NCI-H82 treated with DMSO at 0.1 percent for 48 hours (cell line): Measurements from ENCODE around the gene PRXL2B.
"Not testable (repeated sequence)": the region's sequence is repeated elsewhere in the genome, so short reads cannot be mapped to it uniquely, and the experiment has no call there.

Experiments used
- DNase-seq: peaks from one replicate; lab custom pipeline; 2025; ENCODE audit not compliant: unreplicated experiment; lab: John Stamatoyannopoulos, UW

The PRXL2B gene

DNA sequence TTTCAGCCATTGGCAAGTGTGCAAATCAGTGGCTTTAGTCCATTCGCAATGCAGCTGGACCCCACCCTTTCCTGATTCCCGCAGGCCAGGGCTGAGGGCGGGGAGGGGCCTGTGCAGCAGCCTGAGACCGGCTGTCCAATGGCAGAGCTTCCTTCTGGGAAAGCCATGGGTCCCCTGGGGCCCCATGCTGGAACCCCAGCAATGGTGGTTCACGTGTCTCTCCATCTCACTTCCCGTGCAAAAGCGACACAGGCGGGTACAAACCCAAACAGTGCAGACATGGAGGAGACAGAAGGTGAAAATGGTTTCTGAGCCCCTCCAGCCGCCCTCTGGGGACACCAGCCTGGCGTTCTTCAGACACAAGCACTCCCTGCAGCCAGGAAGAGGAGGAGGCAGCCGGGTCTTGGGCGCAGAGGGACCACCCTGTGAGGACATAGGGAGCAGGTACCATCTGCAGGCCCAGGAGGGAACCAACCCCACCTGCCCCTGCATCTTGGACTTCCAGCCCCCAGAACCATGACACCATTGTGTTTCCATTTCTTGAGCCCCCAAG, 36.2 kb upstream of the PRXL2B start:
- not testable (repeated sequence) for DNase-seq

DNA sequence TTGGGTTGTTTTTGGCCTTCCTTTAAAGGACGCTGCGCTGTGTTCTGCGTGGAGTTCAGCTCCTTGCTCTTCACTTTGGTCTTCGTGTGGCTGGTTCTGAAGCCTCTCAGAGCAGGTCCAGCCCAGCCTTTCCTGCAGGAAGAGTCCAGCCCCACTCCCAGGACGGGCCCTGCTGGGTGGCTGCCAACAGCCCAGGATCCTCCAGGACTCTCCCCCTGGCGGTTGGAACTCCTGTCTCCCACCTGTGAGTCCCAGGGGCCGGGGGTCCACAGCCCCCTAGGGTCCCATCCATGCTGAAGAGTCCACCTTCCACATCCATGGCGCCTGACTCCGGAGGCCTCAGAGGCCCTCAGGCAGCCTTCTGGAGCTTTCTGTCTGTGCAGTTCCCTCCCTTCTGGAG, 35.0 kb upstream of the PRXL2B start:
- DNase-seq = not testable (repeated sequence)

DNA sequence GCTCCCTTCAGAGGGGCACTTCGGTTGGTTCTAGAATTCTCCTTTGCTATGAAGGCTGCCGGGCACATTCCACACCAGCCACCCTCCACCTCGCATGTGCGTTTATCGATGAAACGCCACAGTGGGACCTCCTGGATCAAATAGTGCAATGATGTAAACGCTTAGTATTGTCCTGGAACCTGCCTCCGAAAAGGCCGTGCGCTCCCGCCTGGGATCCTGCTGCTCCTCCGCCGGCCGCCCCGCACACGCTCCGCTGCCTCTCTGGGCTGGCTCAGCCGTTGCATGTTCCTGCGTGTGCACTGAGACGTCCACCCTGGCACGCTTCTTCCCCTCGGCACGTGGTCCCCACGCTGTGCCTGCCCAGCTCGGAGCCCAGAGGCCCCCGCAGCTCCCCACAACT, 34.4 kb upstream of the PRXL2B start:
- DNase-seq = no peak

DNA sequence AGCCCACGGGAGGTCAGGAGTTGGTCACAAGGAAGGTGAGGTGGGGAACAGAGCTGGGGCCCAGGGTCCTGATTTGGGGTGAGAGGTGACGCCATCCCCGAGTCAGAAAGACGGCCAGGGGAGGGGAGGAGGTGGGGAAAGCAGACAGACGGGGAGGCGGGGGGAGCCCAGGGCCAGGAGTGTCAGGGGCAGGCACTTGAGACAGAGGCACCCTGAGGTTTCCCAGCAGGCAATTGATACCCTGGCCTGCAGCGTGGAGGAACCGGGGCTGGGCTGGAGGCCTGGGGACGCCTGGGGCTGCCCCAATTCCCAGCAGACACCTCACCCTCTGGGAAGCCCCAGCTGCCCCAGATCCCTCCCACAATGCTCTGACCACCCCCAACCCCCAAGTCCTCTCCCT, 33.5 kb upstream of the PRXL2B start:
- DNase-seq = not testable (repeated sequence)

DNA sequence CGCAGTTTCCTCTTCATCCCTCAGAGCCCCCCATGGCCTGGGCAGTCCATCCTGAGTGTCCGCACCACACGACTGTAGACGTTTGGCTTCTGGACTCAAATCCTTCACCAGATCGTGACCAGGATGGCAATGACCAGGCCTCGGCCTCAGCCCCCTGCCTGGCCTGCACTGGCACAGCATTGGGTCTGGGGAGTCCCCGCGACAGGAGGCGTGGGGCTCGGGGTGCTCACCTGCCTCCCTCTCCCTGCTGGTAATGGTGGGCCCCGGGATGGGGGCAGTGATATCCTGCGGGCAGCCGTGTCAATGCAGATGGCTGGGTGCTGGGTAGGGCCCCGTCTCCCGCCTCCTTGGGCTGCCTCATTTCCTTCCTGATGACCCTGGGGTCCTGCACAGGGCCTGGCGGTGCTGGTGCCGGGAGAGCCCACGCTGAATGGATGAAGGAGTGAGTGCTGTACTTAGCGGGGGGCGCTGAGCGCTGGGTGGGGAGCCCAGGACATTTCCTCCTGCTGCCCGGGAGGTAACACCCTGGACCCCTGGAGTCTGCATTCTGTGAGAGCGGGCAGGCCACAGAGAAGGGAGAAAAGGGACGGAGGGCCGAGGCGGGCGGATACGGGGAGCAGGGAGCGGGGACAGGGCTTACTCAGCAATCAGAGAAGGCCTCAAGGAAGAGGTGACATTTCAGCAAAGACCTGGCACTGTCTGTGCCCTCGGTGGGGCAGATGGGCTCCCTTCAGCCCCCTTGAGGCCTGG, 32.5 kb upstream of the PRXL2B start:
- no peak for DNase-seq

DNA sequence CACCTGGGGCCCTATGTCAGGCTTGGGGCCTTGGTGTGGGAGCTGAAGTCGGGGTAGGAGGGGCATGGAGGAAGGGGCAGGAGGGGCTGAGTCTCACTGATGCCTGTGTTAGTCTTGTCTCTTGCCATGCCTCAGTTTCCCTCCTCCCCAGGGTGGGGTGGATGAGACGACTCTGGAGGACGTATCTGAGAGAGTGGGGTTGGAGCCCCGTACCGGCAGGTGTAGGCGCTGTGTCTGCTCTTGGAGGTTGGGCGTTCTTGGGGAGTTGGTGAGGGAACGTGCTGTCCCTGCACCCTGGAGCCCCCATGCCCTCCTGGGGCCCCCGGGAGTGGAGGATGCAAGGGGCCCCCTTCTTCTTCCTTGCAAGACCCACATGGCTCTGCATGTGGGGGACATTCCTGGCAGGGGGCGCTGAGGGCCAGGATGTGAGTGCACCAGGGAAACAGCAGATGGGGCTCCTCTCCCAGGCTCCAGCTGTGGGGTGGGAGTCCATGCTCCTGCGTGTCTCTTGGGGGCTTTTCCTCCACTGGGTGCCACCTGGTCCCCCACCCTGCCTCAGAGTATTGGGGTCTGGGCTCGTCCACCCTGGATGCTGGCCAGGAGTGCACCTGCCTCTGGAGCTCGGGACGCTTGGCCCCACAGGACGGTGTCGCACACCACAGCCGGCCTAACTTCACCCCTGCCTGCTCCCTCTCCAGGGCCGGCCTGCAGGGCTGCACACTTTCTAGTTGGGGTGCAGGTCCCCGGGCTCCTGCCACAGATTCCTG, 31.8 kb upstream of the PRXL2B start:
- no peak for DNase-seq

DNA sequence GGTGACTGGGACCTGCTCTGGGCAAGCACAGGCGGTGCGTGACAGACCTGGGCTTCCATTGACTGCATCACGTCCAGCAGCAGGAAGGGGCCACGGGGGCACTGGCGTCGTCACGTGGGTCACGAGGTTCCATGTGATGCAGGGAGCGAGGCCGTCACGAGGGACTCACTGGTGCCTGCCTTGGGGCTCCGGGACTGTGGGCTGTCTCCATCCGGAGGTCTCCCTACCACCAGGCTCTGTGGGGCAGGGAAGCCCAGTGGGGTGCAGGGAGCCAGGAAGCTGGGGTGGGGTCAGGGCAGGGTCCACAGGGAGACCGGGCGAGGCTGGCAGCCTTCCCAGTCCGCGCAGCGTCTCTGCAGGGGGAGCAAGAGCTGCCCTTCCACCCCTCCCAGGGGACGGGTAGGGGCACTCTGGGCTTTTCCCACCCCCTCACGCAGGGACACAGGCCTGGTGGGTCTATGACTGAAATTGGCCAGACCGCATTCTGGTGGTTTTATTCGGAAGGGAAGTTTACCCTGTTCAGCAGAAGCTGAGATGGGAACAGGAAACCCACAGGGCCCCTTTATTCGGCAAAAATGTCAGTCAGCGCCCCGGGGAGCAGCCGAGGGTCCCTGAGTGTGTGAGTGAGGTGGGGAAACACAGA, 30.8 kb upstream of the PRXL2B start:
- DNase-seq = no peak

DNA sequence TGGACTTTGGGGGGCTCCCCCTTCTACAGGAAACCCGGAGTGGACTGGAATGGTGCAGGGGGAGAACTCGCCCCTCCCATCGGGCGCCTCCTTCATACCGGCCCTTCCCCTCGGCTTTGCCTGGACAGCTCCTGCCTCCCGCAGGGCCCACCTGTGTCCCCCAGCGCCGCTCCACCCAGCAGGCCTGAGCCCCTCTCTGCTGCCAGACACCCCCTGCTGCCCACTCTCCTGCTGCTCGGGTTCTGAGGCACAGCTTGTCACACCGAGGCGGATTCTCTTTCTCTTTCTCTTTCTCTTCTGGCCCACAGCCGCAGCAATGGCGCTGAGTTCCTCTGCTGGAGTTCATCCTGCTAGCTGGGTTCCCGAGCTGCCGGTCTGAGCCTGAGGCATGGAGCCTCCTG, 30.3 kb upstream of the PRXL2B start, which contains the start of gene TNFRSF14:
Gene TNFRSF14 (plus strand): TSS at position 95 of the 401 bp plus-strand sequence. CDS start 294 bp downstream, at position 389.
- DNase-seq = no peak

DNA sequence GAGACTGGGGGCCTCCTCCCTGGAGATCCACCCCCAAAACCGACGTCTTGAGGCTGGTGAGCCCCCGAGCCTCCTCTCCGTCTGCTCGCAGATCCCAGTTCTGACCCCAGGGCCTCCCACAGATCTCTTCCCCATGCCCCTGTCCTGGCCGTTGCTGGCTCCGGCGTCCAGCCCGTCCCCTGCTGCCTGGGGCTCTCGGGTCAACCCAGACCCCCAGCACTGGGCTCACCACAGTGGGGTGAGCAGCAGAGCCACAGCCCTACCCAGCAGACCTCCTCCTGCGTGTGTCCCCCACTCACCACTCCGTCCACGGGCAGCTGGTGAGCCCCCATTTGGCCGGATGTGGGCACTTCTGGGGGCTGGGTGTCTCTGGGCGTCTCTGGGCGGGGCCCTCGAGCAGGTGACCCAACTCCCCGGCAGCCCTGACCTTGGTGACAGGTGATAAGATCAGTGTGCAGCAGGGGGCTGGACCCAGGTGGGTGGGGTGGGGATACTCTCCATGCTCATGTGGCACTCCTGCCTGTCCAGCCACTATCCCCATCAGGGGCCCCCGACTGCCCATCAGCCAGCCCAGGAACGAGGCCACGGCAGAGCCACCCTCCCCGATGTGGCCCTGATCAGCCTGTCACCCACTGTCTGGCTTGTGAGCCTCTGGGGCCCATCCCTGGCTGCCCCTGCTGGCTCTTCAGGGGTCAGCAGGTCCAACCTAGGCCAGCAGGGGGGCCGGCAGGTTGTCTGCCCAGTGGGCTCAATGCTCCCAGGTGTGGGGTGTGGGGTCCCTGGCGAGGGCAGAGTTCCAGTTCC, 29.7 kb upstream of the PRXL2B start:
- no peak for DNase-seq

DNA sequence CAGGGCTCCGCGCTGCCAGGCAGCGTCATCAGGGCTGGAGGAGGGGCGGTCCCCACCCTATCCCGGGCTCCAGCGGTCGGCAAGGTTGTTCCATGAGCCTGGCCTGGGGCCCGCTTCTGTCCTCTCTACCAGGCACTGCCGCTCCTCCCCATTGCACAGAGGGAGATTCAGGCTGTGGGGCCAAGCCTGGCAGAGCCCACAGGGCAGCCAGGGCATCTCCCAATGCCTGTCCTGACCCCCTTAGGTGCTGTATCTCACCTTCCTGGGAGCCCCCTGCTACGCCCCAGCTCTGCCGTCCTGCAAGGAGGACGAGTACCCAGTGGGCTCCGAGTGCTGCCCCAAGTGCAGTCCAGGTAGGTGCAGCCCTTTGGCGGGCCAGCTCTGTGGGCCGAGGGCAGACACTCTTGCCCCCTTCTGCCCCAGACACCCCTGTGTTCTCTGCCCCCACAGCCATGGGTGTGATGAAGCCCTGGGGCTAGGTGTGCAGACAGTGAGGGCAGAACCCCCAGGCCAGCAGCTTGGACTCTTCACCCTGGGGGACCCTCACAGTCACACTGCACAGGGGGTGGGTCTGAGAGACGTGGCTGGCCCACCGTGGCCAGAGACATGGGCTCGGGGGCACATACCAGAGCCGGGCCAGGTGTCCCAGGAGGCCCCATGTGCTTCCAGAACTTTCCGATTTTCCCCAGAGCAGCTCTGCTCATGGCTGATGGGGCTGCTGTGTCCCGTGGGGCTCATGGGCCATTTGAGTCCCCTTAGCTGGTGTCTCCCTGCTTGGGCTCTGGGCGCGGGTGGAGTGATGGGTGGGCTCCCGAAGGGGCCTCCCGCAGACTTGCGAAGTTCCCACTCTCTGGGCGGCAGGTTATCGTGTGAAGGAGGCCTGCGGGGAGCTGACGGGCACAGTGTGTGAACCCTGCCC, 28.8 kb upstream of the PRXL2B start:
- no peak for DNase-seq

DNA sequence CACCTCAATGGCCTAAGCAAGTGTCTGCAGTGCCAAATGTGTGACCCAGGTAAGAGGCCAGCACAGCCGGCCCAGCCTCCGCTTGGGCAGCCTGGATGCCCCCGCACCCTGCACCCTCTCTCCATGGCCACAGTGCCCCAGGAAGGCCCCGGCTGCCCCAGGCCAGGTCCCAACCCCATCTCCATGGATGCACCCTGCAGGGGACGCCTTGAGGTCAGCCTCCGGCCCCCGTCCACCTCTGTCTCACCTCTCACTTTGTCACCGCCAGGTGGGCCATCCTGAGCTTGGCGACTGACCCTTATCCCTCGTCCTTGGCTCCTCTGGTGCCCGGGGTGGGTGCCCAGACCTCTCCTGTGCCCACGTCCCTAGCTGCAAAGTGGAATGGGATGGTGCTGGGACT, 28.2 kb upstream of the PRXL2B start:
- no peak for DNase-seq

DNA sequence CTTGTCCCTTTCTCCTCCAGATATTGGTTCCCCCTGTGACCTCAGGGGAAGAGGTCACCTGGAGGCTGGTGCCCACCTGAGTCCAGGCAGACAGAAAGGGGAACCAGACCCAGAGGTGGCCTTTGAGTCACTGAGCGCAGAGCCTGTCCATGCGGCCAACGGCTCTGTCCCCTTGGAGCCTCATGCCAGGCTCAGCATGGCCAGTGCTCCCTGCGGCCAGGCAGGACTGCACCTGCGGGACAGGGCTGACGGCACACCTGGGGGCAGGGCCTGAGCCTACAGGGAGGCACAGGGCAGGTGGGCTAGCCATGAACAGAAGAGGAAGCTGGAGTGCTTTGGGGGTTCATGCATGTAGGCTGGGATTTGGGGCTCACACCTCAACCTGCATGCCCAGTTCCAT, 27.7 kb upstream of the PRXL2B start:
- no peak for DNase-seq

DNA sequence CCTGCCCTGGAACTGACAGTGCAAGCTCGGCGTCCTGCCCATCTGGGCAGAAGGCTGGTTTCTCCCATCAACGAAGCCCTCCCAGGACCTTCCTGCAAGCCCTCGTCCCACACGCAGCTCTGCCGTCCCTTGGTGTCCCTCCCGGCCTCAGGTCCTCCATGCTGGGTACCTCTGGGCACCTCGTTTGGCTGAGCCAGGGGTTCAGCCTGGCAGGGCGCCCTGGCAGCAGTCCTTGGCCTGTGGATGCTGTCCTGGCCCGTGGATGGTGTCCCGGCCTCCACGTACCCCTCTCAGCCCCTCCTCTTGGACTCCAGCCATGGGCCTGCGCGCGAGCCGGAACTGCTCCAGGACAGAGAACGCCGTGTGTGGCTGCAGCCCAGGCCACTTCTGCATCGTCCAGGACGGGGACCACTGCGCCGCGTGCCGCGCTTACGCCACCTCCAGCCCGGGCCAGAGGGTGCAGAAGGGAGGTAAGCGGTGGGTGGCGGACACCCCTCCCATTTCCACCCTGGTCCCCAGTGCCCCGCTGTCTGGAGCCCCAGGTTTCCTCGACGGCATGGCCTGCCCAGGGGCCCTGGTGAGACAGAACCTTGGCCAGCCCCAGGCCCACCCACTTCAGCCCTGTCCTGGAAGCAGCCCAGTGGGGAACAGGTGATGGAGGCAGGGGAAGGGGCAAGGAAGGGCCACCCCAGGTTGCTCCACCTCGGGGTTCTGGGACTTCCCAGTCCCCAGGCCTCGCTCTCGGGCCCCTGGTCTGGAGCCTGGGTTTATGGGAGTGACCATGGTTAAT, 26.9 kb upstream of the PRXL2B start:
- DNase-seq = no peak

DNA sequence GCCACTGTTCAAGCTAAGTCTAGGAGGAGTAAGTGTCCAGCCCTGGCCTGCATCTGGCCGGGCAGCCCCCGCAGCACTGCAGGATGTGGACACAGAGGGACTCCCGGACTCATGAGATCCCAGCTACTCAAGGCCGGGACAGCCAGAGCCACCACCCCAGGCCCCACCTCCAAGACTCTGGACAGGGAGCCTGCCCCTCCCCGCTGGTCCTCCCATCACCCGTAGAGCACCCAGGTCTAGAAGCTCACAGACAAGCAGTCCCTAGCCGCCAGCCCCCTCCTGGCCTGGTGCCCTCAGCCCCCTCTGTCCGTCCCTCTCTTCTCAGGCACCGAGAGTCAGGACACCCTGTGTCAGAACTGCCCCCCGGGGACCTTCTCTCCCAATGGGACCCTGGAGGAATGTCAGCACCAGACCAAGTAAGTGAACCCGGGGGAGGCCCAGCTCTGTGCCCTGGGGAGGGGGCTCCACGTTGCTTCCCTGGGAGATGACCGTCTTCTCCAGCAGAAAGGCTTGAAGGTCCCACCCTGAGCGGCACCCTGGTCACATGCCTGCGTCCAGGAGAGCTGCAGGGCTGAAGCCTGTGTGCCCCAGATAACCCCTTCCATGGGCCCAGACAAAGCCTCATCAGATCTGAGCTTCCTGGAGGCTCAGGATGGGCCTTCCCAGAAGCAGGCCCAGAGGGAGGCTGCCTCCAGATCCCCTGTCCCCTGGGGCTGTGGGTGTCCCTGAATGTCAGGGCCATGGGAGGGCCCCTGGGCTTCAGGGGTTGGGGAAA, 26.1 kb upstream of the PRXL2B start:
- DNase-seq = no peak

DNA sequence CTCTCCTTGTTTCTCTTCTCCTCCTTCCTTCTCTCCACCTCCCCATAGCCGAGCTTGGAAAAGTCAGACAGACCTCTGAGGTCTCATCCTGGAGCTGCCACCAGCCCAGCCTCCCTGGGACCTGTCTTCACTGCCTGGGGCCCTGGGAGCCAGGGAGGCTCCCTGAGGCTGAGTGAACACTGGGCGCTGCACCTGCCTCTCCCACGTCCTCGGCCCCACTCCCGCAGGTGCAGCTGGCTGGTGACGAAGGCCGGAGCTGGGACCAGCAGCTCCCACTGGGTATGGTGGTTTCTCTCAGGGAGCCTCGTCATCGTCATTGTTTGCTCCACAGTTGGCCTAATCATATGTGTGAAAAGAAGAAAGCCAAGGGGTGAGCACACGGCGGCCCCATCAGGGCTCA, 25.1 kb upstream of the PRXL2B start:
- no peak for DNase-seq

DNA sequence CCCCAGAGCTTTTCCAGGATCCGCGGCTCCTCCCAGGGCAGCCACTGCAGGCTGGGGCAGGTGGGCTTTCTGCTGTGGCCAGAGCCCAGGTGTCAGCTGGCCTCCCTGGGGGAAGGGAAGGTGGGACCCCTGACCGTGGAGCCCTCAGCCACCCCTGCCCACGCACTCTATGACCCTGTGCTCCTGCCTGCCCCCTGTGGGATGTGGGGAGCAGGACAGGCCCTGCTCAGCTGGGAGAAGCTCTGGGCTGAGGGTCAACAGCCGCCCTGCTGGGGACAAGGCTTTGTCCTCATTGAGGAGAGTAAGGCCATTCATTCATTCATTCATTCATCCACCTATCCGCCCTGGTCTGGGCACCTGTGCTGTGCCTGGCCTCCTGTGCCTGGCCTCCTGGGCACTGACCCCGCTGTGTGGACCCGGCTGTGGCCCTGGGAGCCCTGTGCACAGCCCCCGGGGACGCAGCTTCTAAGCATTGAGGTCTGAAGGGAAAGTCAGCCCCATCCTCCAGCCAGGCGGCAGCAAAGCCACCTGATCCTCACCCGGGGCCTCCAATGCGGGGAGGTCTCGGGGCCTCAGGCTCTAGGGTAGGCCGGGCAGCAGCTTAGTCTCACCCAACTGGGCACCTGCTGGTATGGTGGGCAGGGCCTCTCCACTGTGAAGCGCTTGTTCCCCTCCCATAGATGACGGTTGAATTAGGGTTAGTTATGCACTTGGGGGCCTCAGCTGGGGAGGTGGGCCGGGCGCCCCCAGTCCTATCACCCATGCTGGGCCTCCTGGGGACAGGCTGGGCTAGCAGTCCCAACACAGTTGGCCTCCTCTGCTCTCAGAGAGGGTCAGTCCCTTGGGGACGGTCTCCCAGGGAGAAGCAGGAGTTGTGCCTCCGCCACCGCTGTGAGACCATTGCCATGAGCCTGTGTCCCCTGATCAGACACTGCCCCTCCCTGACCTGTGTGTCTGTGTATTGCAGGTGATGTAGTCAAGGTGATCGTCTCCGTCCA, 24.4 kb upstream of the PRXL2B start:
- no peak for DNase-seq

DNA sequence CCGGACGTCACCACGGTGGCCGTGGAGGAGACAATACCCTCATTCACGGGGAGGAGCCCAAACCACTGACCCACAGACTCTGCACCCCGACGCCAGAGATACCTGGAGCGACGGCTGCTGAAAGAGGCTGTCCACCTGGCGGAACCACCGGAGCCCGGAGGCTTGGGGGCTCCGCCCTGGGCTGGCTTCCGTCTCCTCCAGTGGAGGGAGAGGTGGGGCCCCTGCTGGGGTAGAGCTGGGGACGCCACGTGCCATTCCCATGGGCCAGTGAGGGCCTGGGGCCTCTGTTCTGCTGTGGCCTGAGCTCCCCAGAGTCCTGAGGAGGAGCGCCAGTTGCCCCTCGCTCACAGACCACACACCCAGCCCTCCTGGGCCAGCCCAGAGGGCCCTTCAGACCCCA, 23.4 kb upstream of the PRXL2B start:
- DNase-seq = no peak
